Esophagus muscularis mucosa (tissue), 3 donors: ENCODE results near the gene MYCBP2.

Experiments used
- POLR2A ChIP-seq: fragments of 450-650 bp; IDR thresholded peaks from one replicate; pipeline ENCODE4 v1.6.1; 2017; ENCODE audit warnings: antibody characterized with exemption, moderate library complexity, mild to moderate bottlenecking, low read depth
- TF ChIP-seq, protein P1 (sequence below), 3 experiments: fragments of 200-600 bp in 2 of 3; fragments of 450-650 bp in 1 of 3; sonication (generic) in 2 of 3; IDR thresholded peaks; one replicate each; pipeline ENCODE4 v1.5.1; 2017 to 2019; ENCODE audit warnings: antibody characterized with exemption in 3 of 3, mild to moderate bottlenecking in 2 of 3, moderate library complexity in 1 of 3

DNA sequence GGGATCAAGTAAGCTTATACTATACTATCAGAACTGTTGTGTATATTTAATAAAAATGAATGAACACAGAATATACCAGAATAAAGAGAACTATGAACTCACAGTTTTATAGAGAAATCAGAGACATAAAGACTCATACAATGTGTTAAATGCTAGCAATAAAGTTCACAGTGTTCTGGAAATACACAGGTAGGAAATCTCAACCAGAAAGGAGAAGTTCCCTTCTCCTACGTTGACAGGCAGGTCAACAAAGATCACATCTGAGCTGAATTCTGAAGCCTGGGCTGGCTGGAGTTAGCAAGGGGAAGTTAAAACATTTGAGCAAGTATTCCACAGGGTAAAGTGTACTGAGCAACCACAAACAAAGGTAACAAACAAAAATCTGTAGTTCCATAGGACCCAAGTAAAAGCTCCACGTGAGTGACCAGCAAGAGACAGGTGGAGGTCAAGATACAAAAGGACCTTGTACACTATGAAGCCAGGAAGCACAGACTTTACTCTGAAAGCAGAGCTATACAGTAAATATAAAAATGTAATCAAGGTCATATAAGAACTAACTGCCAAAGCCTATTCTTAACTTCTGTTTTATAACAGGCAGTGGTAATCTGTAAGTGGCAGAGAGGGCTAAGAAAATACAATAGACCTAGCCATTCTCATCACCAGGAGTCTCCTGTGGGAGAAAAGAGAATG lies 312.9 kb downstream of the MYCBP2 start:
- no peak for TF ChIP-seq POLR2A
- TF ChIP-seq, protein P1, sequence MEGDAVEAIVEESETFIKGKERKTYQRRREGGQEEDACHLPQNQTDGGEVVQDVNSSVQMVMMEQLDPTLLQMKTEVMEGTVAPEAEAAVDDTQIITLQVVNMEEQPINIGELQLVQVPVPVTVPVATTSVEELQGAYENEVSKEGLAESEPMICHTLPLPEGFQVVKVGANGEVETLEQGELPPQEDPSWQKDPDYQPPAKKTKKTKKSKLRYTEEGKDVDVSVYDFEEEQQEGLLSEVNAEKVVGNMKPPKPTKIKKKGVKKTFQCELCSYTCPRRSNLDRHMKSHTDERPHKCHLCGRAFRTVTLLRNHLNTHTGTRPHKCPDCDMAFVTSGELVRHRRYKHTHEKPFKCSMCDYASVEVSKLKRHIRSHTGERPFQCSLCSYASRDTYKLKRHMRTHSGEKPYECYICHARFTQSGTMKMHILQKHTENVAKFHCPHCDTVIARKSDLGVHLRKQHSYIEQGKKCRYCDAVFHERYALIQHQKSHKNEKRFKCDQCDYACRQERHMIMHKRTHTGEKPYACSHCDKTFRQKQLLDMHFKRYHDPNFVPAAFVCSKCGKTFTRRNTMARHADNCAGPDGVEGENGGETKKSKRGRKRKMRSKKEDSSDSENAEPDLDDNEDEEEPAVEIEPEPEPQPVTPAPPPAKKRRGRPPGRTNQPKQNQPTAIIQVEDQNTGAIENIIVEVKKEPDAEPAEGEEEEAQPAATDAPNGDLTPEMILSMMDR (IDR thresholded peaks at IDR 0.05) = no peak
